Osteocyte (in vitro differentiated cells): ENCODE measurements around the gene PPM1H. TPM values are rescaled to one million over a fixed set of nuclear protein-coding genes. Genes with fewer than 3 reads are reported as not detected.
A peak's percentile ranks its signal among the peaks of the same experiment; 100 is the strongest.

Experiments used
- DNase-seq: peaks from one replicate; pipeline ENCODE4 v3.0.0; 2021; ENCODE audit warnings: mixed read lengths; ENCODE audit not compliant: unreplicated experiment; ENCODE audit errors: extremely low spot score
- H3K27ac Mint-ChIP-seq: one replicate; pipeline ENCODE4 v1.8.0; 2021; ENCODE audit warnings: mild to moderate bottlenecking, mixed read lengths; ENCODE audit not compliant: unreplicated experiment
- H3K27me3 Mint-ChIP-seq: one replicate; pipeline ENCODE4 v1.8.0; 2021; ENCODE audit warnings: mixed read lengths; ENCODE audit not compliant: unreplicated experiment
- H3K36me3 Mint-ChIP-seq: one replicate; pipeline ENCODE4 v1.8.0; 2021; ENCODE audit warnings: mixed read lengths; ENCODE audit not compliant: unreplicated experiment
- H3K4me1 Mint-ChIP-seq: one replicate; pipeline ENCODE4 v1.8.0; 2021; ENCODE audit warnings: mixed read lengths; ENCODE audit not compliant: unreplicated experiment
- H3K4me3 Mint-ChIP-seq: one replicate; pipeline ENCODE4 v1.8.0; 2021; ENCODE audit warnings: mild to moderate bottlenecking, moderate library complexity, mixed read lengths; ENCODE audit not compliant: unreplicated experiment
- H3K9me3 Mint-ChIP-seq: one replicate; pipeline ENCODE4 v1.8.0; 2021; ENCODE audit warnings: mixed read lengths; ENCODE audit not compliant: unreplicated experiment
- total RNA-seq: library from RNA; stranded (reverse); gene quantifications from 2 replicates; pipeline ENCODE4 v1.2.1, GENCODE V29; 2021
- TF ChIP-seq, protein P1 (sequence below): fragments of 200-600 bp; sonication (generic); IDR thresholded peaks from 2 replicates; pipeline ENCODE4 v1.5.0; 2021; ENCODE audit warnings: antibody characterized with exemption, mild to moderate bottlenecking, moderate library complexity

The PPM1H gene
- total RNA-seq, 1 donor from 2014 or later, result 60.8 TPM

DNA sequence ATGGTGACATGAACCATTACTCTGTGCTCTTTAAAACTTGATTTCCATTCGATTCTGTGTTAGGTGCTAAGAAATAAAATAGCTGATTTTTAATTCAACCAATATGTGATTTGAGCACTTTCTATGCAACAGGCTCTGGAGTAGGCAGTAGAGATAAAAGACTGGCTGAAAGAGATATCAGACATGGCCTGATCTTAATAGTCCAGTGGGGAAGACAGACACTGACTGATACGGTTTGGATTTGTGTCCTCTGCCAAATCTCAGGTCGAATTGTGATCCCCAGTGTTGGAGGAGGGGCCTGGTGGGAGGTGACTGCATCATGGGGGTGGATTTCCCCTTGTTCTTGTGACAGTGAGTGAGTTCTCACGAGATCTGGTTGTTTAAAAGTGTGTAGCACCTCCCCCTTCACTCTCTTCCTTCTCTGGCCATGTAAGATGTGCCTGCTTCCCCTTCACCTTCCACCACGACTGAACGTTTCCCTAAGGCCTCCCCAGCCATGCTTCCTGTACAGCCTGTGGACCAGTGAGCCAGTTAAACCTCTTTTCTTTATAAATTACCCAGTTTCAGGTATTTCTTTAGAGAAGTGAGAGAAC, 128.6 kb downstream of the PPM1H start:
- Mint-ChIP-seq H3K4me1 (peaks cover 14% of the 10 kb centered on the region), H3K9me3 (no peaks in the 10 kb centered on the region), H3K27me3 (no peaks in the 10 kb centered on the region), H3K27ac (no peak overlapping the region), H3K36me3 (peaks cover 9% of the 10 kb centered on the region), H3K4me3 (no peak overlapping the region)
- TF ChIP-seq, protein P1, sequence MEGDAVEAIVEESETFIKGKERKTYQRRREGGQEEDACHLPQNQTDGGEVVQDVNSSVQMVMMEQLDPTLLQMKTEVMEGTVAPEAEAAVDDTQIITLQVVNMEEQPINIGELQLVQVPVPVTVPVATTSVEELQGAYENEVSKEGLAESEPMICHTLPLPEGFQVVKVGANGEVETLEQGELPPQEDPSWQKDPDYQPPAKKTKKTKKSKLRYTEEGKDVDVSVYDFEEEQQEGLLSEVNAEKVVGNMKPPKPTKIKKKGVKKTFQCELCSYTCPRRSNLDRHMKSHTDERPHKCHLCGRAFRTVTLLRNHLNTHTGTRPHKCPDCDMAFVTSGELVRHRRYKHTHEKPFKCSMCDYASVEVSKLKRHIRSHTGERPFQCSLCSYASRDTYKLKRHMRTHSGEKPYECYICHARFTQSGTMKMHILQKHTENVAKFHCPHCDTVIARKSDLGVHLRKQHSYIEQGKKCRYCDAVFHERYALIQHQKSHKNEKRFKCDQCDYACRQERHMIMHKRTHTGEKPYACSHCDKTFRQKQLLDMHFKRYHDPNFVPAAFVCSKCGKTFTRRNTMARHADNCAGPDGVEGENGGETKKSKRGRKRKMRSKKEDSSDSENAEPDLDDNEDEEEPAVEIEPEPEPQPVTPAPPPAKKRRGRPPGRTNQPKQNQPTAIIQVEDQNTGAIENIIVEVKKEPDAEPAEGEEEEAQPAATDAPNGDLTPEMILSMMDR, result no peak
- DNase-seq, result no peak

DNA sequence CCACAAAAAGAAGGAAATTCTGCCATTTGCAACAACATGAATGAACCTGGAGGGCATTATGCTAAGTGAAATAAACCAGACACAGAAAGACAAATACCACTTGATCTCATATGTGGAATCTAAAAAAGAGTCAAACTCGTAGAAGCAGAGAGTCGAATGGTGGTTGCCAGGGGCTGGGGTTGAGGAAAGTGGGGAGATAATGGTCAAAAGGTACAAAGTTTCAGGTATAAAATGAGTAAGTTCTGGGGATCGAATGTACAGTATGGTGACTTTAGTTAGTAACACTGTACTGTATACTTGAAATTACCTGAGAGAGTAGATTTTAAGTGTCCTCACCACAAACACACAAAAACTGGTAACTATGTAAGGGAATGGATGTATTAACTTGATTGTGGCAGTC, 129.4 kb downstream of the PPM1H start:
- TF ChIP-seq, protein P1, result no peak

DNA sequence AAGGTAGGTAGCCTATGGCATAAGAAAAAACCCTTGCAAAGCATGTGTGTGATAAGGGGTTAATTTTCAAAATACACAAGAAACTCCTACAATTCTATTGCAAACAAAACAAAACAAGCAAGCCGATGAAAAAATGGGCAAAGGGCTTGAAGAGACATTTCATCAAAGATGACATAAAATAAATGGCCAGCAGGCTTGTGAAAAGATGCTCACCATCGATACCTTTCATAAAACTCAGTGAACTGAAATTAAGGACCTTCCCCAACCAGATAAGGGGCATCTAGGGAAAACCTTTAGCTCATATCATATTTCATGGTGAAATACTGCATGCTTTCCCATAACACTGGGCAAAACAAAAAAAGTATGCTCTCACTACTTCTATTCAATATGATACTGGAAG, 131.2 kb downstream of the PPM1H start:
- Mint-ChIP-seq H3K9me3 (no peaks in the 10 kb centered on the region), H3K4me1 (peaks cover 18% of the 10 kb centered on the region), H3K27ac (no peak overlapping the region), H3K4me3 (no peak overlapping the region), H3K36me3 (peaks cover 24% of the 10 kb centered on the region), H3K27me3 (no peaks in the 10 kb centered on the region)
- TF ChIP-seq, protein P1, result no peak
- DNase-seq, result no peak

More for the DNA sequence above, 129.4 kb downstream of the PPM1H start:
- no peak for DNase-seq
- H3K4me3 Mint-ChIP-seq, result no peak overlapping the region
- H3K36me3 Mint-ChIP-seq, result peaks cover 14% of the 10 kb centered on the region
- H3K27me3 Mint-ChIP-seq, result no peaks in the 10 kb centered on the region
- no peaks in the 10 kb centered on the region for H3K9me3 Mint-ChIP-seq
- H3K4me1 Mint-ChIP-seq, result peaks cover 14% of the 10 kb centered on the region
- H3K27ac Mint-ChIP-seq, result no peak overlapping the region

DNA sequence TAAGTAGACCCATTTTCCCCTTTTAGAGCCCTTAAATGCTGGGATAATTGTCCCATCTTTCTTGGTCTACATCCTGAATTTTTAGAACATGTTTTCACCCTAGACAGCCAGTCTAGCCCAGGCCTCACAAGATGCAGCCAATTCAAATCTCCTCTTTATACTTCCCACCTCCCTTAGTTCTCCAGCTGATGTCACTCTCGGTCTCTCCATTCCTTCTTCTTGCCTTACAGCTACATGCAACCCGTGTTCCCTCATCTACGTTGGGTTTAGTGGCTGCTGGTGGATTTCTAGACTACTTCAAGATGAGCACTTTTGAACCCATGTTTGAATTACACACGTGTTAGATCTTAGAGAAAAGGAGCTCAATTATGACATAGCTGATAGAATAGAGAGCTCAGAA, 132.0 kb downstream of the PPM1H start:
- Mint-ChIP-seq H3K27me3 (no peaks in the 10 kb centered on the region), H3K4me1 (peaks cover 20% of the 10 kb centered on the region), H3K36me3 (peaks cover 27% of the 10 kb centered on the region), H3K9me3 (no peaks in the 10 kb centered on the region), H3K4me3 (no peak overlapping the region), H3K27ac (no peak overlapping the region)
- no peak for DNase-seq
- TF ChIP-seq, protein P1, result peak; percentile 37

DNA sequence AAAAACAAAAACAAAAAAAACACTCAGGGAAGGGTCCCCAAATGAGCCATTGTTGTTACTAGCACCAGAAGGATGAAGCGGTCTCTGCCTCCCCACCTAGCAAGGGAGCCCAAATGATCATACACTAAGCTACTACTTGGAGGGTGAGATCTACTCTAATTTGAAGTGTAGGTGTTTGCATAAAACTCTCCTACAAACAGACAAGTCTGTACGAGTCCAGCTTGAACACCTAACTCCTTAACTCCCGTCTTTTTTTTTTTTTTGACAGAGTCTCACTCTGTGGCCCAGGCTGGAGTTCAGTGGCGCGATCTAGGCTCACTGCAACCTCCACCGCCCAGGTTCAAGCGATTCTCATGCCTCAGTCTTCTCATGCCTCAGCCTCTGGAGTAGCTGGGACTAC, 132.6 kb downstream of the PPM1H start:
- TF ChIP-seq, protein P1, result no peak
- no peak overlapping the region for H3K27ac Mint-ChIP-seq
- no peaks in the 10 kb centered on the region for H3K27me3 Mint-ChIP-seq
- peaks cover 20% of the 10 kb centered on the region for H3K4me1 Mint-ChIP-seq
- H3K36me3 Mint-ChIP-seq, result peaks cover 34% of the 10 kb centered on the region
- H3K4me3 Mint-ChIP-seq, result no peak overlapping the region
- H3K9me3 Mint-ChIP-seq, result no peaks in the 10 kb centered on the region
- DNase-seq, result no peak
